H1 (cell line): Measurements from ENCODE around the gene STAMBP. TPM values are rescaled to one million over a fixed set of nuclear protein-coding genes. Genes with fewer than 3 reads are reported as not detected.

ENCODE experiments used
- CTCF ChIA-PET: fragments of 300-600 bp; sonication (Branson Sonifier 250); formaldehyde crosslinking; loops from one replicate; lab custom pipeline; 2021; ENCODE audit not compliant: partially characterized antibody; lab: Charles Lee
- POLR2A ChIA-PET: fragments of 300-600 bp; sonication (Branson Sonifier 250); formaldehyde crosslinking; loops from one replicate; lab custom pipeline; 2021; ENCODE audit warnings: inconsistent platforms; ENCODE audit not compliant: partially characterized antibody; lab: Charles Lee
- DNase-seq, 2 experiments: peaks; one replicate each; pipeline versions ENCODE4 v3.0.0 to v3.0.0-alpha.2; 2010 to 2022; ENCODE audit warnings: low spot score in 2 of 2, low read depth in 1 of 2, mixed read lengths in 1 of 2
- FAIRE-seq: peaks from 2 replicates; lab custom pipeline; 2011; peaks lifted over from hg19 to GRCh38; lab: Jason Lieb, UNC
- H2AFZ ChIP-seq: 2 replicates; pipeline ENCODE4 v1.8.1; 2012; ENCODE audit warnings: low read length, inconsistent platforms
- H2AK5ac ChIP-seq: 2 replicates; pipeline ENCODE4 v1.6.1; 2013; ENCODE audit warnings: low read depth, low read length
- H2BK120ac ChIP-seq: replicated peaks from 2 replicates; pipeline ENCODE3; 2013; ENCODE audit warnings: low read depth, low read length, inconsistent platforms
- H2BK12ac ChIP-seq: 2 replicates; pipeline ENCODE4 v1.6.1; 2013; ENCODE audit warnings: low read depth, low read length
- H2BK15ac ChIP-seq: 2 replicates; pipeline ENCODE4 v1.6.1; 2013; ENCODE audit warnings: low read length
- H2BK20ac ChIP-seq: 2 replicates; pipeline ENCODE4 v1.6.1; 2013; ENCODE audit warnings: low read length
- H2BK5ac ChIP-seq: 2 replicates; pipeline ENCODE4 v1.6.1; 2013; ENCODE audit warnings: low read depth, low read length
- H3K14ac ChIP-seq: 2 replicates; pipeline ENCODE4 v1.6.1; 2013; ENCODE audit warnings: inconsistent platforms; ENCODE audit not compliant: insufficient read length
- H3K18ac ChIP-seq: 2 replicates; pipeline ENCODE4 v1.6.1; 2013; ENCODE audit warnings: low read length; ENCODE audit errors: extremely low read depth
- H3K23ac ChIP-seq: 2 replicates; pipeline ENCODE4 v1.6.1; 2013; ENCODE audit warnings: inconsistent platforms; ENCODE audit not compliant: insufficient read length
- H3K23me2 ChIP-seq: 2 replicates; pipeline ENCODE4 v1.6.1; 2013; ENCODE audit warnings: low read depth, low read length
- H3K27ac ChIP-seq: 2 replicates; pipeline ENCODE4 v1.6.1; 2011; ENCODE audit warnings: low read depth, low read length, inconsistent platforms
- H3K27me3 ChIP-seq, 4 experiments: replicated peaks in 1 of 4; 1 replicate in 1 of 4; 2 replicates in 3 of 4; pipeline versions ENCODE4 v1.6.1 to v1.8.1; 2011 to 2013; ENCODE audit warnings: low read length in 3 of 4, mild to moderate bottlenecking in 3 of 4, inconsistent platforms in 2 of 4, mixed read lengths in 2 of 4, moderate library complexity in 1 of 4; ENCODE audit not compliant: control insufficient read depth in 3 of 4, insufficient read depth in 3 of 4; ENCODE audit errors: extremely low read depth in 1 of 4
- H3K36me3 ChIP-seq, 4 experiments: 2 replicates each; pipeline versions ENCODE4 v1.6.1 to v1.8.1; 2011 to 2013; ENCODE audit warnings: mild to moderate bottlenecking in 4 of 4, low read length in 3 of 4, moderate library complexity in 2 of 4, control low read depth in 1 of 4, inconsistent platforms in 1 of 4; ENCODE audit not compliant: insufficient read depth in 4 of 4, control insufficient read depth in 2 of 4
- H3K4ac ChIP-seq: replicated peaks from 2 replicates; pipeline ENCODE3; 2013; ENCODE audit warnings: low read length, low read depth, mixed read lengths, inconsistent platforms; ENCODE audit not compliant: insufficient read length
- H3K4me1 ChIP-seq, 4 experiments: replicated peaks in 1 of 4; 1 replicate in 1 of 4; 2 replicates in 3 of 4; pipeline versions ENCODE4 v1.6.1 to v1.8.1; 2011 to 2013; ENCODE audit warnings: low read length in 3 of 4, inconsistent platforms in 2 of 4, mixed read lengths in 1 of 4; ENCODE audit not compliant: insufficient read depth in 4 of 4, control insufficient read depth in 3 of 4
- H3K4me2 ChIP-seq, 2 experiments: 2 replicates each; pipeline versions ENCODE4 v1.6.1 to v1.8.1; 2011 to 2013; ENCODE audit warnings: low read depth in 2 of 2, low read length in 2 of 2, control low read depth in 1 of 2, inconsistent platforms in 1 of 2, mild to moderate bottlenecking in 1 of 2; ENCODE audit not compliant: insufficient read depth in 1 of 2
- H3K4me3 ChIP-seq, 4 experiments: fragments of 200-600, 300-600 bp in 1 of 4; sonication (generic), shearing (Covaris generic), sonication (Bioruptor Twin) in 1 of 4; 2 replicates each; pipeline versions ENCODE4 v1.5.1 to v1.8.1; 2011 to 2016; ENCODE audit warnings: low read length in 4 of 4, low read depth in 3 of 4, control low read depth in 2 of 4, inconsistent platforms in 2 of 4, mild to moderate bottlenecking in 2 of 4, mixed read lengths in 1 of 4, moderate library complexity in 1 of 4; ENCODE audit not compliant: insufficient read depth in 2 of 4; ENCODE audit errors: extremely low read depth in 1 of 4
- H3K56ac ChIP-seq: replicated peaks from 2 replicates; pipeline ENCODE3; 2013; ENCODE audit warnings: low read depth, mild to moderate bottlenecking, mixed read lengths, low read length, inconsistent platforms; ENCODE audit not compliant: insufficient read length
- H3K79me1 ChIP-seq: 2 replicates; pipeline ENCODE4 v1.6.1; 2013; ENCODE audit warnings: low read depth, low read length, control low read depth
- H3K79me2 ChIP-seq, 2 experiments: 2 replicates each; pipeline versions ENCODE4 v1.6.1 to v1.8.1; 2012 to 2013; ENCODE audit warnings: low read length in 2 of 2, mild to moderate bottlenecking in 2 of 2, inconsistent platforms in 1 of 2; ENCODE audit not compliant: insufficient read depth in 2 of 2, control insufficient read depth in 1 of 2
- H3K9ac ChIP-seq, 4 experiments: replicated peaks in 1 of 4; 1 replicate in 1 of 4; 2 replicates in 3 of 4; pipeline versions ENCODE4 v1.6.1 to v1.8.1; 2011 to 2013; ENCODE audit warnings: low read depth in 3 of 4, low read length in 3 of 4, control low read depth in 2 of 4, mild to moderate bottlenecking in 2 of 4, moderate library complexity in 2 of 4, inconsistent platforms in 1 of 4; ENCODE audit errors: extremely low read depth in 1 of 4
- H3K9me3 ChIP-seq, 2 experiments: 2 replicates each; pipeline versions ENCODE4 v1.6.1 to v1.8.1; 2012 to 2013; ENCODE audit warnings: mild to moderate bottlenecking in 2 of 2, moderate library complexity in 2 of 2, control low read depth in 1 of 2, inconsistent platforms in 1 of 2, low read depth in 1 of 2, low read length in 1 of 2, mixed read lengths in 1 of 2; ENCODE audit not compliant: insufficient read depth in 2 of 2
- H4K20me1 ChIP-seq, 2 experiments: replicated peaks in 1 of 2; 2 replicates each; pipeline versions ENCODE3 to v1.8.1; 2011 to 2013; ENCODE audit warnings: inconsistent platforms in 2 of 2, low read length in 2 of 2, mild to moderate bottlenecking in 1 of 2; ENCODE audit not compliant: insufficient read depth in 2 of 2, control insufficient read depth in 1 of 2
- H4K5ac ChIP-seq: 2 replicates; pipeline ENCODE4 v1.6.1; 2013; ENCODE audit warnings: low read length, low read depth, mixed read lengths, inconsistent platforms; ENCODE audit not compliant: insufficient read length
- H4K8ac ChIP-seq: 2 replicates; pipeline ENCODE4 v1.8.0; 2013; ENCODE audit warnings: mild to moderate bottlenecking, moderate library complexity, low read length, inconsistent platforms; ENCODE audit not compliant: insufficient read depth; ENCODE audit errors: extremely low read depth
- H4K91ac ChIP-seq: replicated peaks from 2 replicates; pipeline ENCODE3; 2013; ENCODE audit warnings: low read length, mixed read lengths, inconsistent platforms; ENCODE audit not compliant: insufficient read length
- ASH2L ChIP-seq: fragments of 200-600, 300-600 bp; sonication (generic); IDR thresholded peaks from one replicate; pipeline ENCODE4 v1.7.1; 2017; ENCODE audit warnings: low read length
- CEBPB ChIP-seq: IDR thresholded peaks from 2 replicates; pipeline ENCODE4 v1.6.1; 2012; ENCODE audit warnings: low read depth, low read length
- E2F6 ChIP-seq: IDR thresholded peaks from 2 replicates; pipeline ENCODE4 v1.6.1; 2012; ENCODE audit warnings: inconsistent platforms
- GABPA ChIP-seq: IDR thresholded peaks from 2 replicates; pipeline ENCODE4 v1.6.1; 2011; ENCODE audit warnings: mild to moderate bottlenecking, low read length, moderate library complexity, borderline replicate concordance; ENCODE audit not compliant: insufficient read depth
- GTF2F1 ChIP-seq: IDR thresholded peaks from 2 replicates; pipeline ENCODE4 v1.6.1; 2012; ENCODE audit warnings: low read depth, low read length, improper control_type of control experiment, borderline replicate concordance
- JUND ChIP-seq: IDR thresholded peaks from 2 replicates; pipeline ENCODE4 v1.6.1; 2011; ENCODE audit warnings: mild to moderate bottlenecking, improper control_type of control experiment, low read length
- MAFK ChIP-seq: IDR thresholded peaks from 2 replicates; pipeline ENCODE4 v1.6.1; 2012; ENCODE audit warnings: low read depth, mild to moderate bottlenecking, improper control_type of control experiment, low read length
- NANOG ChIP-seq: IDR thresholded peaks from 2 replicates; pipeline ENCODE4 v1.6.1; 2011; ENCODE audit warnings: low read length, low read depth, mild to moderate bottlenecking, inconsistent platforms; ENCODE audit not compliant: insufficient read depth, poor library complexity, severe bottlenecking
- POLR2AphosphoS5 ChIP-seq: IDR thresholded peaks from 2 replicates; pipeline ENCODE4 v1.6.1; 2011; ENCODE audit warnings: low read depth, low read length
- RFX5 ChIP-seq: IDR thresholded peaks from 2 replicates; pipeline ENCODE4 v1.6.1; 2011; ENCODE audit warnings: low read depth, low read length, improper control_type of control experiment, borderline replicate concordance
- RXRA ChIP-seq: IDR thresholded peaks from 2 replicates; pipeline ENCODE4 v1.6.1; 2011; ENCODE audit warnings: low read depth, mild to moderate bottlenecking, low read length, moderate library complexity; ENCODE audit not compliant: insufficient read depth
- TCF12 ChIP-seq: IDR thresholded peaks from 2 replicates; pipeline ENCODE4 v1.6.1; 2011; ENCODE audit warnings: low read depth, mild to moderate bottlenecking, low read length
- WGBS, 2 experiments: shearing (Covaris generic) in 1 of 2; methylation state at CpG; one replicate each; pipeline versions ENCODE4 v1.1.6 to v1.1.7; 2013 to 2015; ENCODE audit warnings: low lambda C conversion rate in 2 of 2, mixed read lengths in 2 of 2, inconsistent platforms in 1 of 2, low coverage in 1 of 2, missing lambda C conversion rate in 1 of 2; ENCODE audit not compliant: insufficient replicate concordance in 2 of 2, insufficient coverage in 1 of 2, insufficient read length in 1 of 2; ENCODE audit errors: extremely low coverage in 1 of 2, missing lambda C conversion rate in 1 of 2; 5-methylcytosine and 5-hydroxymethylcytosine counted together
- polyA plus RNA-seq, 7 experiments: library from polyadenylated mRNA; depleted of rRNA in 3 of 7; stranded (reverse) in 5 of 7; unstranded in 2 of 7; fragments of >200 nt in 5 of 7; fragments of 200-250 nt in 2 of 7; gene quantifications; 1 replicate in 5 of 7; 2 replicates in 1 of 7; 4 replicates in 1 of 7; pipeline versions ENCODE4 v1.2.1 to v1.2.3, GENCODE V29; 2011 to 2013; ENCODE audit warnings: missing spikeins in 2 of 7, mixed read lengths in 2 of 7
- total RNA-seq: library from RNA; stranded (reverse); fragmentation: NEBNext Ultra II Directional; extraction: Animal tissue kit (Norgen Biotek cat#: 25700); gene quantifications from 2 replicates; pipeline ENCODE4 v1.2.1, GENCODE V29; 2021

The STAMBP gene
- total and polyA plus RNA-seq, 2 of the 8 experiments (the other 6 are each of a cell fraction or from before 2014, with no cell fraction given) = 35.8 to 49.7 TPM

- Histone ChIP-seq H3K27ac (no peak overlapping the region), H3K79me1 (no peaks in the 10 kb centered on the region), H4K20me1 (peaks cover 2 to 4% of the 10 kb centered on the region in 2 experiments), H3K9me3 (no peaks in the 10 kb centered on the region), H3K56ac (no peak overlapping the region), H2BK120ac (no peak overlapping the region), H2BK12ac (no peak overlapping the region), H3K14ac (no peak overlapping the region), H3K4me1 (no peaks in the 10 kb centered on the region), H2AFZ (no peak overlapping the region), H3K36me3 (peaks cover 5 to 40% (median 20%) of the 10 kb centered on the region in 4 experiments), H3K18ac (no peak overlapping the region), H3K23ac (no peak overlapping the region), H3K4ac (no peak overlapping the region), H4K5ac (no peak overlapping the region), H3K4me3 (no peak overlapping the region), H3K9ac (no peak overlapping the region), H3K23me2 (no peaks in the 10 kb centered on the region), H2BK20ac (no peak overlapping the region), H2BK15ac (no peak overlapping the region), H4K8ac (no peak overlapping the region), H3K27me3 (no peaks in the 10 kb centered on the region), H3K4me2 (no peak overlapping the region), H2BK5ac (no peak overlapping the region), H4K91ac (no peak overlapping the region), H2AK5ac (no peak overlapping the region), H3K79me2 (0 out of 4 replicates have a peak, but pooled peaks cover 0 to 5% of the 10 kb centered on the region in 2 experiments)
- DNase-seq = no peak
- ChIA-PET POLR2A (interaction anchor here (0.6 kb wide), 1 partner anchor 77 kb away, joined by 3 read pairs; no protein-coding TSS in a partner anchor), CTCF (interaction anchor here (0.6 to 1.6 kb wide), 7 partner anchors 11 to 482 kb away, joined by 3 to 5 read pairs (median 3); no protein-coding TSS in a partner anchor)
- WGBS, 2 experiments = 94% methylated on average over 5 of the region's 5 CpGs; no CpG with 5 or more reads in 1 of the 2 experiments
- no peak for TF ChIP-seq JUND
- TF ChIP-seq GABPA = no peak
- no peak for TF ChIP-seq RFX5
- TF ChIP-seq NANOG = no peak
- TF ChIP-seq TCF12 = no peak
- no peak for TF ChIP-seq POLR2AphosphoS5
- no peak for TF ChIP-seq GTF2F1
- TF ChIP-seq CEBPB = no peak
- no peak for TF ChIP-seq MAFK
- TF ChIP-seq ASH2L = no peak
- no peak for TF ChIP-seq E2F6
- TF ChIP-seq RXRA = no peak
- no peak for FAIRE-seq
Observed at GRCh38 chr2:73841912-73842738, 13.4 kb downstream of the STAMBP start.
